Astrocyte (in vitro differentiated cells and primary cell): Measurements from ENCODE around the gene GJA10. TPM values are rescaled to one million over a fixed set of nuclear protein-coding genes. Genes with fewer than 3 reads are reported as not detected.

Source experiments
- DNase-seq: peaks from one replicate; pipeline ENCODE4 v3.0.0-alpha.2; 2010; ENCODE audit warnings: low read depth
- FAIRE-seq: peaks from 2 replicates; lab custom pipeline; 2011; peaks lifted over from hg19 to GRCh38; lab: Jason Lieb, UNC
- H2AFZ ChIP-seq: 2 replicates; pipeline ENCODE4 v1.6.0; 2012; ENCODE audit warnings: low read depth, low read length, inconsistent platforms
- H3K27ac ChIP-seq: 2 replicates; pipeline ENCODE4 v1.5.1; 2011; ENCODE audit warnings: low read depth, low read length, inconsistent platforms
- H3K27me3 ChIP-seq: 2 replicates; pipeline ENCODE4 v1.6.0; 2011; ENCODE audit warnings: low read length, inconsistent platforms; ENCODE audit not compliant: insufficient read depth
- H3K36me3 ChIP-seq: 2 replicates; pipeline ENCODE4 v1.5.1; 2011; ENCODE audit warnings: low read length, inconsistent platforms; ENCODE audit not compliant: insufficient read depth
- H3K4me1 ChIP-seq: 2 replicates; pipeline ENCODE4 v1.5.1; 2011; ENCODE audit warnings: low read length, inconsistent platforms; ENCODE audit not compliant: insufficient read depth
- H3K4me2 ChIP-seq: 2 replicates; pipeline ENCODE4 v1.6.0; 2012; ENCODE audit warnings: low read length, inconsistent platforms
- H3K4me3 ChIP-seq: 2 replicates; pipeline ENCODE4 v1.5.1; 2011; ENCODE audit warnings: low read depth, mild to moderate bottlenecking, low read length, inconsistent platforms; ENCODE audit not compliant: insufficient read depth
- H3K79me2 ChIP-seq: 2 replicates; pipeline ENCODE4 v1.6.0; 2012; ENCODE audit warnings: mild to moderate bottlenecking, low read length, inconsistent platforms; ENCODE audit not compliant: insufficient read depth
- H3K9ac ChIP-seq: 2 replicates; pipeline ENCODE4 v1.6.0; 2012; ENCODE audit warnings: mild to moderate bottlenecking, low read length, inconsistent platforms
- H3K9me3 ChIP-seq: 2 replicates; pipeline ENCODE4 v1.5.1; 2012; ENCODE audit warnings: low read depth, mild to moderate bottlenecking, low read length, inconsistent platforms; ENCODE audit not compliant: insufficient read depth
- H4K20me1 ChIP-seq: 2 replicates; pipeline ENCODE4 v1.6.0; 2012; ENCODE audit warnings: low read length, inconsistent platforms; ENCODE audit not compliant: insufficient read depth
- H3K27ac Mint-ChIP-seq: one replicate; pipeline ENCODE4 v1.8.0; 2021; ENCODE audit warnings: mild to moderate bottlenecking, mixed read lengths; ENCODE audit not compliant: unreplicated experiment
- H3K27me3 Mint-ChIP-seq: one replicate; pipeline ENCODE4 v1.8.0; 2021; ENCODE audit warnings: low read depth, mixed read lengths; ENCODE audit not compliant: unreplicated experiment
- H3K36me3 Mint-ChIP-seq: one replicate; pipeline ENCODE4 v1.8.0; 2021; ENCODE audit warnings: low read depth, mixed read lengths; ENCODE audit not compliant: unreplicated experiment
- H3K4me1 Mint-ChIP-seq: one replicate; pipeline ENCODE4 v1.8.0; 2021; ENCODE audit warnings: low read depth, mixed read lengths; ENCODE audit not compliant: unreplicated experiment
- H3K4me3 Mint-ChIP-seq: one replicate; pipeline ENCODE4 v1.8.0; 2021; ENCODE audit warnings: mild to moderate bottlenecking, moderate library complexity, mixed read lengths; ENCODE audit not compliant: unreplicated experiment
- H3K9me3 Mint-ChIP-seq: one replicate; pipeline ENCODE4 v1.8.0; 2021; ENCODE audit warnings: mild to moderate bottlenecking, mixed read lengths; ENCODE audit not compliant: unreplicated experiment
- EZH2 ChIP-seq: IDR thresholded peaks from 2 replicates; pipeline ENCODE4 v1.6.1; 2012; ENCODE audit warnings: mild to moderate bottlenecking, low read length, inconsistent platforms; ENCODE audit not compliant: insufficient read depth
- total RNA-seq: library from RNA; stranded (reverse); gene quantifications from 2 replicates; pipeline ENCODE4 v1.2.1, GENCODE V29; 2021
- TF ChIP-seq, protein P1 (sequence below): IDR thresholded peaks from 2 replicates; pipeline ENCODE4 v1.5.1; 2011; ENCODE audit warnings: low read depth, mild to moderate bottlenecking, inconsistent platforms, low read length, moderate library complexity; ENCODE audit not compliant: insufficient read depth

GJA10 gene
- total RNA-seq, 1 donor from 2014 or later = not detected

- Histone ChIP-seq H4K20me1 (no peaks in the 10 kb centered on the region), H3K79me2 (no peaks in the 10 kb centered on the region), H3K9me3 (no peaks in the 10 kb centered on the region), H3K4me3 (no peak overlapping the region), H3K4me1 (no peaks in the 10 kb centered on the region), H3K36me3 (no peaks in the 10 kb centered on the region), H3K4me2 (no peak overlapping the region), H3K27me3 (no peaks in the 10 kb centered on the region), H2AFZ (no peak overlapping the region), H3K27ac (no peak overlapping the region), H3K9ac (no peak overlapping the region)
- DNase-seq (no peak), FAIRE-seq (no peak)
- Mint-ChIP-seq H3K9me3 (peaks cover 7% of the 10 kb centered on the region), H3K27me3 (no peaks in the 10 kb centered on the region), H3K4me1 (no peaks in the 10 kb centered on the region), H3K36me3 (no peaks in the 10 kb centered on the region), H3K4me3 (no peak overlapping the region), H3K27ac (no peak overlapping the region)
- TF ChIP-seq, protein P1, sequence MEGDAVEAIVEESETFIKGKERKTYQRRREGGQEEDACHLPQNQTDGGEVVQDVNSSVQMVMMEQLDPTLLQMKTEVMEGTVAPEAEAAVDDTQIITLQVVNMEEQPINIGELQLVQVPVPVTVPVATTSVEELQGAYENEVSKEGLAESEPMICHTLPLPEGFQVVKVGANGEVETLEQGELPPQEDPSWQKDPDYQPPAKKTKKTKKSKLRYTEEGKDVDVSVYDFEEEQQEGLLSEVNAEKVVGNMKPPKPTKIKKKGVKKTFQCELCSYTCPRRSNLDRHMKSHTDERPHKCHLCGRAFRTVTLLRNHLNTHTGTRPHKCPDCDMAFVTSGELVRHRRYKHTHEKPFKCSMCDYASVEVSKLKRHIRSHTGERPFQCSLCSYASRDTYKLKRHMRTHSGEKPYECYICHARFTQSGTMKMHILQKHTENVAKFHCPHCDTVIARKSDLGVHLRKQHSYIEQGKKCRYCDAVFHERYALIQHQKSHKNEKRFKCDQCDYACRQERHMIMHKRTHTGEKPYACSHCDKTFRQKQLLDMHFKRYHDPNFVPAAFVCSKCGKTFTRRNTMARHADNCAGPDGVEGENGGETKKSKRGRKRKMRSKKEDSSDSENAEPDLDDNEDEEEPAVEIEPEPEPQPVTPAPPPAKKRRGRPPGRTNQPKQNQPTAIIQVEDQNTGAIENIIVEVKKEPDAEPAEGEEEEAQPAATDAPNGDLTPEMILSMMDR = no peak
- no peak for TF ChIP-seq EZH2
Observed at GRCh38 chr6:89910902-89911240, 16.6 kb downstream of the GJA10 start.

DNA sequence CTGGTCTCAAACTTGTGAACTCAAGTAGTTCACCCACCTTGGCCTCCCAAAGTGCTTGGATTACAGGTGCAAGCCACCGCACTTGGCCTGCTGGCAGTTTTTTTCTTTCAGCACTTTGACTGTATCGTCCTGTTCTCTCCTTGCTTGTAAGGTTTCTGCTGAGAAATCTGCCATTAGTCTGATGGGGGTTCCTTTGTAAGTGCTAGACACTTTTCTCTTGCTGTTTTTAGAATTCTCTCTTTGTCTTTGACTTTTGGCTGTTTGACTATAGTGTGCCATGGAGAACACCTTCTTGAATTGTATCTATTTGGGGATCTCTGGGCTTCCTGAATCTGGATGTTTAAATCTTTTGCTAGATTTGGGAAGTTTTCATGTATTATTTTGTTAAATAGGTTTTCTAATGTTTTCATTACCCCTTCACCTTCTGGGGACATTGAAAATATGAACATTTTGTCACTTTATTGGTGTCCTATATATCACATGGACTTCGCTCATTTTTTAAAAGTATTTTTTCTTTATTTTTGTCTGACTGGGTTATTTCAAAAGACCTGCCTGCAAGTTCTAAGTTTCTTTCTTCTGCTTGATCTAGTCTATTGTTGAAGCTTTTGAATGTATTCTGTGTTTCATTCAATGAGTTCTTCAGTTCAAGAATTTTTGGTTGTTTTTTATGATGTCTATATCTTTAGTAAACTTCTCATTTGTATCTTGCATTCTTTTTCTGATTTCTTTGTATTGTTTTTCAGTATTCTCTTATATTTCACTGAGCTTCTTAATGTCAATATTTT is 22.1 kb downstream of the GJA10 start:
- Mint-ChIP-seq H3K36me3 (no peaks in the 10 kb centered on the region), H3K27ac (no peak overlapping the region), H3K4me3 (no peak overlapping the region), H3K9me3 (peaks cover 10% of the 10 kb centered on the region), H3K4me1 (no peaks in the 10 kb centered on the region), H3K27me3 (no peaks in the 10 kb centered on the region)
- H3K27ac ChIP-seq = no peak overlapping the region
- no peaks in the 10 kb centered on the region for H4K20me1 ChIP-seq
- H3K36me3 ChIP-seq = no peaks in the 10 kb centered on the region
- FAIRE-seq (no peak), DNase-seq (no peak)
- H3K4me1 ChIP-seq = no peaks in the 10 kb centered on the region
- H3K27me3 ChIP-seq = no peaks in the 10 kb centered on the region
- no peaks in the 10 kb centered on the region for H3K79me2 ChIP-seq
- no peak overlapping the region for H3K9ac ChIP-seq
- no peak overlapping the region for H3K4me2 ChIP-seq
- TF ChIP-seq, protein P1 = no peak
- no peak for TF ChIP-seq EZH2
- H3K4me3 ChIP-seq = no peak overlapping the region
- H2AFZ ChIP-seq = no peak overlapping the region
- H3K9me3 ChIP-seq = no peaks in the 10 kb centered on the region

GRCh38 chr6:89917216-89917615 is 22.9 kb downstream of the GJA10 start:
- Histone ChIP-seq H2AFZ (no peak overlapping the region), H3K27ac (no peak overlapping the region), H4K20me1 (no peaks in the 10 kb centered on the region), H3K9ac (no peak overlapping the region), H3K4me2 (no peak overlapping the region), H3K4me1 (no peaks in the 10 kb centered on the region), H3K4me3 (no peak overlapping the region), H3K9me3 (no peaks in the 10 kb centered on the region), H3K27me3 (no peaks in the 10 kb centered on the region), H3K79me2 (no peaks in the 10 kb centered on the region), H3K36me3 (no peaks in the 10 kb centered on the region)
- DNase-seq (no peak), FAIRE-seq (no peak)
- no peaks in the 10 kb centered on the region for H3K27me3 Mint-ChIP-seq
- no peak overlapping the region for H3K27ac Mint-ChIP-seq
- no peaks in the 10 kb centered on the region for H3K4me1 Mint-ChIP-seq
- H3K36me3 Mint-ChIP-seq = no peaks in the 10 kb centered on the region
- no peak overlapping the region for H3K4me3 Mint-ChIP-seq
- H3K9me3 Mint-ChIP-seq = peaks cover 10% of the 10 kb centered on the region
- no peak for TF ChIP-seq EZH2
- TF ChIP-seq, protein P1 = no peak
